MCF 10A (cell line): ENCODE measurements around the gene TP53TG5. TPM values are rescaled to one million over a fixed set of nuclear protein-coding genes. Genes with fewer than 3 reads are reported as not detected.

Experiments used
- BruUV-seq: library from RNA; stranded (reverse); fragments of 400-500 nt; replicated peaks from 2 replicates; lab custom pipeline; 2021; lab: Mats Ljungman, UMichigan
- CTCF ChIA-PET: fragments of 300-600 bp; sonication (Branson Sonifier 250); formaldehyde crosslinking; extraction: SDS; loops from one replicate; lab custom pipeline; 2021; ENCODE audit warnings: antibody characterized with exemption, inconsistent platforms; lab: Yijun Ruan, JAX
- POLR2A ChIA-PET: fragments of 300-600, 350-650 bp; sonication (Branson Sonifier 250); formaldehyde crosslinking; extraction: SDS; loops from one replicate; lab custom pipeline; 2020; ENCODE audit warnings: antibody characterized with exemption, inconsistent platforms; lab: Yijun Ruan, JAX
- DNase-seq: peaks from one replicate; pipeline ENCODE4 v3.0.0-alpha.2; 2018; ENCODE audit not compliant: unreplicated experiment
- H3K27ac Mint-ChIP-seq: one replicate; pipeline ENCODE4 v1.8.0; 2022; ENCODE audit warnings: mild to moderate bottlenecking, low read depth, mixed read lengths; ENCODE audit not compliant: unreplicated experiment
- H3K27me3 Mint-ChIP-seq: one replicate; pipeline ENCODE4 v1.8.0; 2022; ENCODE audit warnings: mixed read lengths; ENCODE audit not compliant: insufficient read depth, unreplicated experiment
- H3K36me3 Mint-ChIP-seq: one replicate; pipeline ENCODE4 v1.8.0; 2022; ENCODE audit warnings: mild to moderate bottlenecking, moderate library complexity, mixed read lengths; ENCODE audit not compliant: insufficient read depth, unreplicated experiment
- H3K4me1 Mint-ChIP-seq: one replicate; pipeline ENCODE4 v1.8.0; 2022; ENCODE audit warnings: mixed read lengths; ENCODE audit not compliant: insufficient read depth, unreplicated experiment
- H3K4me3 Mint-ChIP-seq: one replicate; pipeline ENCODE4 v1.8.0; 2022; ENCODE audit warnings: mild to moderate bottlenecking, moderate library complexity, mixed read lengths; ENCODE audit not compliant: unreplicated experiment
- H3K9me3 Mint-ChIP-seq: one replicate; pipeline ENCODE4 v1.8.0; 2022; ENCODE audit warnings: mixed read lengths; ENCODE audit not compliant: unreplicated experiment
- CTCF ChIP-seq: fragments of 200-600 bp; IDR thresholded peaks from one replicate; pipeline ENCODE4 v1.8.0; 2022; ENCODE audit warnings: antibody characterized with exemption, mild to moderate bottlenecking; ENCODE audit not compliant: unreplicated experiment
- intact Hi-C: fragments of 100-400 bp; cut with micrococcal nuclease; formaldehyde crosslinking; loops from 2 replicates; pipeline ENCODE4 v1.14.1; 2022
- total RNA-seq: library from RNA; stranded (reverse); gene quantifications from 2 replicates; pipeline ENCODE4 v1.2.3, GENCODE V29; 2022

TP53TG5 gene
- total RNA-seq, 1 experiment from 2014 or later, result not detected

GRCh38 chr20:45336530-45337366, 41.4 kb downstream of the TP53TG5 start:
- peaks cover 50% of the 10 kb centered on the region for H3K4me1 Mint-ChIP-seq
- TF ChIP-seq CTCF, result no peak
- peak; percentile 96 for DNase-seq
- no peaks in the 10 kb centered on the region for H3K27me3 Mint-ChIP-seq
- ChIA-PET CTCF (interaction anchor here (0.5 to 4.7 kb wide), 26 partner anchors 10 to 1990 kb away, joined by 3 to 44 read pairs (median 4); partner anchors contain the start of genes PIGT, SDC4 and SYS1), POLR2A (interaction anchor here (0.5 to 37.4 kb wide), 24 partner anchors 10 to 1370 kb away, joined by 3 to 1328 read pairs (median 4); partner anchors contain the start of genes PCIF1, PIGT, SDC4 and SLPI)
- peak overlapping the region; percentile 97 for H3K27ac Mint-ChIP-seq
- H3K9me3 Mint-ChIP-seq, result no peaks in the 10 kb centered on the region
- BruUV-seq, result TSS peak; percentile 96
- intact Hi-C loops, result loop anchor here (1.0 kb wide), 1 partner anchor 27 kb away; the partner anchor contains the start of gene SYS1
- peaks cover 75% of the 10 kb centered on the region for H3K36me3 Mint-ChIP-seq
- peak overlapping the region; percentile 45 for H3K4me3 Mint-ChIP-seq

- no peaks in the 10 kb centered on the region for H3K9me3 Mint-ChIP-seq
- peaks cover 100% of the 10 kb centered on the region for H3K36me3 Mint-ChIP-seq
- ChIA-PET POLR2A (interaction anchor here (0.9 to 37.4 kb wide), 3 partner anchors 12 to 86 kb away, joined by 3 to 1328 read pairs (median 4); partner anchors contain the start of genes PIGT, SDC4 and SYS1), CTCF (interaction anchor here (0.6 to 1.9 kb wide), 5 partner anchors 10 to 106 kb away, joined by 3 to 7 read pairs (median 4); partner anchors contain the start of gene SYS1)
- H3K4me1 Mint-ChIP-seq, result no peaks in the 10 kb centered on the region
- no peaks in the 10 kb centered on the region for H3K27me3 Mint-ChIP-seq
- H3K4me3 Mint-ChIP-seq, result no peak overlapping the region
- intact Hi-C loops, result no loop called here
- H3K27ac Mint-ChIP-seq, result no peak overlapping the region
- BruUV-seq, result no TSS peak
- no peak for DNase-seq
- no peak for TF ChIP-seq CTCF
These were observed 47.6 kb downstream of the TP53TG5 start for GRCh38 chr20:45330476-45330875.

- intact Hi-C loops, result no loop called here
- no peak for TF ChIP-seq CTCF
- Mint-ChIP-seq H3K9me3 (no peaks in the 10 kb centered on the region), H3K36me3 (peaks cover 100% of the 10 kb centered on the region), H3K4me1 (no peaks in the 10 kb centered on the region), H3K4me3 (no peak overlapping the region), H3K27me3 (no peaks in the 10 kb centered on the region), H3K27ac (no peak overlapping the region)
- BruUV-seq, result no TSS peak
- ChIA-PET POLR2A (interaction anchor here (0.8 to 37.4 kb wide), 3 partner anchors 9 to 86 kb away, joined by 3 to 1328 read pairs (median 4); partner anchors contain the start of genes PIGT, SDC4 and SYS1), CTCF (interaction anchor here (0.6 to 1.9 kb wide), 6 partner anchors 16 to 456 kb away, joined by 3 to 7 read pairs (median 4); no protein-coding TSS in a partner anchor)
- no peak for DNase-seq
These were observed 48.4 kb downstream of the TP53TG5 start for GRCh38 chr20:45329497-45330319.
